WTC11 (cell line): Measurements from ENCODE around the gene DNAJC15.

Source experiments
- CREM ChIP-seq: sonication (generic); formaldehyde crosslinking; IDR thresholded peaks from 2 replicates; pipeline ENCODE4 v1.8.1; 2022; ENCODE audit warnings: mild to moderate bottlenecking, missing genetic modification reagents, moderate library complexity
- CTCF ChIP-seq: fragments of 200-600 bp; IDR thresholded peaks from 2 replicates; pipeline ENCODE4 v1.8.0; 2022; ENCODE audit warnings: antibody characterized with exemption
- E2F5 ChIP-seq: sonication (generic); formaldehyde crosslinking; IDR thresholded peaks from 2 replicates; pipeline ENCODE4 v1.8.1; 2022; ENCODE audit warnings: mild to moderate bottlenecking, moderate library complexity, missing genetic modification reagents
- JAZF1 ChIP-seq: fragments of 250-450 bp; sonication (Bioruptor Pico); IDR thresholded peaks from 2 replicates; pipeline ENCODE4 v1.9.0; 2021; ENCODE audit warnings: moderate library complexity, mild to moderate bottlenecking, inconsistent platforms
- MXD4 ChIP-seq: fragments of 250-450 bp; sonication (Bioruptor Pico); IDR thresholded peaks from 2 replicates; pipeline ENCODE4 v1.8.0; 2021; ENCODE audit warnings: mild to moderate bottlenecking, moderate library complexity, borderline replicate concordance
- SP1 ChIP-seq: sonication (generic); formaldehyde crosslinking; conservative IDR thresholded peaks from 2 replicates; pipeline ENCODE4 v1.8.1; 2022; ENCODE audit warnings: missing genetic modification reagents
- TF ChIP-seq, protein P1 (sequence below): sonication (generic); formaldehyde crosslinking; IDR thresholded peaks from 2 replicates; pipeline ENCODE4 v1.8.0; 2023; ENCODE audit warnings: missing genetic modification reagents, mild to moderate bottlenecking, borderline replicate concordance

- no peak for TF ChIP-seq CTCF
- TF ChIP-seq, protein P1, sequence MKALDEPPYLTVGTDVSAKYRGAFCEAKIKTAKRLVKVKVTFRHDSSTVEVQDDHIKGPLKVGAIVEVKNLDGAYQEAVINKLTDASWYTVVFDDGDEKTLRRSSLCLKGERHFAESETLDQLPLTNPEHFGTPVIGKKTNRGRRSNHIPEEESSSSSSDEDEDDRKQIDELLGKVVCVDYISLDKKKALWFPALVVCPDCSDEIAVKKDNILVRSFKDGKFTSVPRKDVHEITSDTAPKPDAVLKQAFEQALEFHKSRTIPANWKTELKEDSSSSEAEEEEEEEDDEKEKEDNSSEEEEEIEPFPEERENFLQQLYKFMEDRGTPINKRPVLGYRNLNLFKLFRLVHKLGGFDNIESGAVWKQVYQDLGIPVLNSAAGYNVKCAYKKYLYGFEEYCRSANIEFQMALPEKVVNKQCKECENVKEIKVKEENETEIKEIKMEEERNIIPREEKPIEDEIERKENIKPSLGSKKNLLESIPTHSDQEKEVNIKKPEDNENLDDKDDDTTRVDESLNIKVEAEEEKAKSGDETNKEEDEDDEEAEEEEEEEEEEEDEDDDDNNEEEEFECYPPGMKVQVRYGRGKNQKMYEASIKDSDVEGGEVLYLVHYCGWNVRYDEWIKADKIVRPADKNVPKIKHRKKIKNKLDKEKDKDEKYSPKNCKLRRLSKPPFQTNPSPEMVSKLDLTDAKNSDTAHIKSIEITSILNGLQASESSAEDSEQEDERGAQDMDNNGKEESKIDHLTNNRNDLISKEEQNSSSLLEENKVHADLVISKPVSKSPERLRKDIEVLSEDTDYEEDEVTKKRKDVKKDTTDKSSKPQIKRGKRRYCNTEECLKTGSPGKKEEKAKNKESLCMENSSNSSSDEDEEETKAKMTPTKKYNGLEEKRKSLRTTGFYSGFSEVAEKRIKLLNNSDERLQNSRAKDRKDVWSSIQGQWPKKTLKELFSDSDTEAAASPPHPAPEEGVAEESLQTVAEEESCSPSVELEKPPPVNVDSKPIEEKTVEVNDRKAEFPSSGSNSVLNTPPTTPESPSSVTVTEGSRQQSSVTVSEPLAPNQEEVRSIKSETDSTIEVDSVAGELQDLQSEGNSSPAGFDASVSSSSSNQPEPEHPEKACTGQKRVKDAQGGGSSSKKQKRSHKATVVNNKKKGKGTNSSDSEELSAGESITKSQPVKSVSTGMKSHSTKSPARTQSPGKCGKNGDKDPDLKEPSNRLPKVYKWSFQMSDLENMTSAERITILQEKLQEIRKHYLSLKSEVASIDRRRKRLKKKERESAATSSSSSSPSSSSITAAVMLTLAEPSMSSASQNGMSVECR = no peak
- TF ChIP-seq CREM (CRISPR knock-in tag) = no peak
- no peak for TF ChIP-seq JAZF1 (CRISPR knock-in tag)
- no peak for TF ChIP-seq MXD4 (CRISPR knock-in tag)
- no peak for TF ChIP-seq SP1 (CRISPR knock-in tag)
- TF ChIP-seq E2F5 (CRISPR knock-in tag) = no peak
These were observed 105.1 kb downstream of the DNAJC15 start for GRCh38 chr13:43128504-43128961.
